K562 treated with DMSO at 1 percent for 12 hours (cell line): ENCODE data around the gene HNRNPA3. TPM values are rescaled to one million over a fixed set of nuclear protein-coding genes. Genes with fewer than 3 reads are reported as not detected.

Experiments
- total RNA-seq: library from RNA; unstranded; fragments of 300-600 nt; gene quantifications from 2 replicates; pipeline ENCODE4 v1.2.3, GENCODE V29; 2022; ENCODE audit not compliant: insufficient read depth

The HNRNPA3 gene
- 123 and 156 TPM in 2 replicates for total RNA-seq

DNA sequence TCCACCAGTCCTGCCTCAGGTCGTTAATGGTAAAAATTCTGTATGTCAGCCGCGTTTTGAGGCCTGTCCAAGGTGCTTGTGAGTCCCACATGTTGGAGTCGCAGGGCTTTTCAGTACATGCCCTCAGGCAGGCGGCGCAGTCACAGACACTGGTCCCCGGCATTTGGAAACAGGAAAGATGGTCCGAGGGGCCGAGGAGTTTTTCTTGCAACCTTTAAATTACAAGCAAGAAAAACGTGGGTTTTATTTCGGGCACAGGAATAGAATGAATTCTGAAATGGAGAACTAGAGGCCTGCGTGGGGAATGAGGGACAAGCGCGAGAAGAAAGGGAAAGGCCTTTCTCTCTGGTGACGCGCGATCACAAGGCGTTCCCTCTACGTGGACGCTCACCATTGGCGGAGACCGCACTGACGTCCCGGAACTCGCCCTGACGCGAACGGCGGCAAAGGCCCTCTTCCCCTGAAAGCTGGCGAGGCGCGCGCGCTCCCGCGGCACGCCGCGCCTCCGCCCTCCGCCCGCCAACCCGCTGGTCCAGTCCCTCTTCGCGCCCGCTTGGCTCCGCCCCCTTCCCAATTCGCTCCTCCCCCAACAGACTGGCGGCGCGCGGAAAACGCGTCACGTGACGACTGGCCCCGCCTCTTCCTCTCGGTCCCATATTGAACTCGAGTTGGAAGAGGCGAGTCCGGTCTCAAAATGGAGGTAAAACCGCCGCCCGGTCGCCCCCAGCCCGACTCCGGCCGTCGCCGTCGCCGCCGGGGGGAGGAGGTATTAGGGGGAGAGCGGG lies at the start of gene HNRNPA3:
HNRNPA3 (plus strand) TSS at position 689 of the 785 bp plus-strand sequence; CDS start at position 695, 6 bp downstream.

DNA sequence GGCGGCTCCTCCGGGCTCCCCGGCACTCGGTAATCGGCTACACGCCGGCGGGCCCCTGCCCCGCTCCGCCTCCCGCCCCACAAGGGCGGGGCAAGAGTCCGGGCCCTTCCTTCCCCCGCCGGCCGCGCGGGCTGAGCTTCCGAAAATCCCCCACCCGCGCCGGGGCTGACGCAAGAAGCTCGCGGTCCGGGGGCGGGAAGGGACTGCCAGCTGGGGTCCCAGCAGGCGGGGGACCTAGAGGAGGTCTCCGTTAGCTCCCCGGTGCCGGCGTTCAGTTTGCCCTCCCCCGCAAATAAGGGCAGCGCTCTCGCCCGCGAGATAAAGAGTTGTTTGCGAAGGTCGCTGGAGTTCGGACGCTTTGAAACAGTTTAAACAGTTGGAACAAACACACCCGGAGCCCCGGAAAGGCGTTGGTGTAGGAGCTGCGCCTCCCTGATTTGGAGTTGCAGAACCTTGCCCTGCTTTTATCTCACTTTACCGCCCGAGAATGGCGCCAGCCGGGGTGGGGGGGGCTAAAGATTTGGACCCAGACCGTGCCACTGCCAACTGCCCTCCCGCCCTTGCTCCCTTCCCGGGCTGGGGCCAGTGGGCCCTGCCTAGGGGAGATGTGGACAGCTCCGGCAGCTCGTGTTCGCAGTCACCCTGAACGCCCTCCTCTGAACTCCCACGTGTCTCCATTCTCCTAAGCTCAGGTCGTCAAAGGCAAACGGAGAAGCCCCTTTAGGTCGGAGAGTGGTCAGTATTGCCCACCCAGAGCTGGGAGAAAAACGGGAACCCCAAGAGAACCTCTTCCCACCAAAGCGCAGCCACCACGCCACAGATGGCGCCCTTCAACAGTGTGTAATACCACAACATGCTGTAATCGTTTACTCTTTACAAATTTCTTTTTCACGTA lies 52.3 kb downstream of the HNRNPA3 start, which contains the start of gene NFE2L2:
NFE2L2 (minus strand) TSS at position 35 of the 895 bp plus-strand sequence. CDS start 151 bp downstream, outside the sequence.

Other genes with a start within 250 kb of the HNRNPA3 start
- 32.1 and 63.7 TPM in 2 replicates for gene NFE2L2, start 51.9 kb downstream of the HNRNPA3 start, total RNA-seq
- gene AGPS, start 180.0 kb downstream of the HNRNPA3 start, total RNA-seq = 10.9 and 28.5 TPM in 2 replicates